ENCODE measurements around the gene ACCSL.

The ACCSL gene

DNA sequence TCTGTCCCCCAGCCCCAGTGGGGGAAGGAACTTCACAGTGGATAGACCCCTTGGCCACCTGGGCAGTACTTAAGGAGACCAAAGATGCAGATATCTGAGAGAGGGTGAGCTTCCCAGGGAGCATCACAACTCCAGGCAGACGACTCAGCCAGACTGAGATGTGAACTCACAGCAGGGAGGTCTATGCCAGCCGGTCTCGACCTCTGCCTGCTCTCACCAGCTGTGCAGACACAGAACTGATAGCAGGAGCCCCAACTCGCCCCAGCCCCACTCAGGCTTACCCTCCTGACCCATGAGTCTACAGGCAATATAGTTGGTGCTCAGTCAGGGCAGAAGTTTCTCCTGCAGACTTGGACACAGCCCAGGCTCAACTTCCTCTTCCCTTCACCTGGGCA is 29.7 kb upstream of the ACCSL start:
- no peak for DNase-seq (ENCODE audit: low read depth in 1 of 2, low spot score in 1 of 2)

DNA sequence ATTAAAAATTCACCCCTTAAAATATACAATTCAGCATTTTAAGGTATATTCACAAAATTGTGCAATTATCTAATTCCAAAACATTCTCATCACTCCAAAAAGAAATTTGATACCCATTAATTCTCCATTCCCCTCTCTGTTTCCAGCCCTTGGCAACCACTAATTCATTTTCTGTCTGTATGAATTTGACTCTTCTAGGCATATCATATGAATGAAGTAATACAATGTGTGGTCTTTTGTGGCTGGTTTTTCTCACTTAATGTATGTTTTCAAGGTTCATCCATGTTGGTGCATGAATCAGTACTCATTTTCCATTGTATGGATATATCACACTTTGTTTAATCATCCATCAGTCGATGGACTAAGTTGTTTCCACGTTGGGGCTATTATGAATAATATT is 29.0 kb upstream of the ACCSL start:
- DNase-seq (ENCODE audit: low read depth in 1 of 2, low spot score in 1 of 2): no peak

DNA sequence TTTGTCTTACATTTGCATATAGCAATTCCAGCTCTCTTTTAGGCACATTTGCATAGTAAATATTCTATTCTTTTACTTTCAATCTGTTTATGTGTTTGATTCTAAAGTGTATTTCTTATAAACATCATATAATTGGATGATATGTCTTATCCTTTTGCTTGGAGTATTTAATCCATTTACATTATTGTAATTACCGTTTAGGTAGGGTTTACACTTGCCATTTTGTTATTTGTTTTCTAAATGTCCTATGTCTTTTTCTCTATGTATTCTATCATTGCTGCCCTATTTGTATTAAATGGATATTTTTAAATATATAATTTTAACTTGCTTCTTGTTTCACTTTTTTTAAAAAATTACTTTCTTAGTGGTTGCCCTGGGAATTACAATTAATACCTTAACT is 22.8 kb upstream of the ACCSL start:
- no peak for DNase-seq (ENCODE audit: low read depth in 1 of 2, low spot score in 1 of 2)

DNA sequence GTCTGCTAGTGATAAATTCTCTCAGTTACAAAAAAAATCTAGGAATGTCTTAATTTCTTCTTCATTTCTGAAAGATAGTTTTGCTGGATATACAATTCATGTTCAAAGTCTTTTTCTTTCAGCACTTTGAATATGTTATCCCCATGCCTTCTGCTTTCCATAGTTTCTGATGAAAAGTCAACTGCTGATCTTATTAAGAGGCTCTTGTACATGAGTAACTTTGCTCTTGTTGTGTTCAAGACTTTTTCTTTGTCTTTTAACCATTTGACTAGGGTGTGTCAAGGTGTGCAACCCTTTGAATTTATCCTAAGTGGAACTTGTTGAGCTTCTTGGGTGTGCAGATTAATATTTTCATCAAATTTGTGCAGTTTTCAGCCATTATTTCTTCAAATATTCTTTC is 22.1 kb upstream of the ACCSL start:
- no peak for DNase-seq (ENCODE audit: low read depth in 1 of 2, low spot score in 1 of 2)

DNA sequence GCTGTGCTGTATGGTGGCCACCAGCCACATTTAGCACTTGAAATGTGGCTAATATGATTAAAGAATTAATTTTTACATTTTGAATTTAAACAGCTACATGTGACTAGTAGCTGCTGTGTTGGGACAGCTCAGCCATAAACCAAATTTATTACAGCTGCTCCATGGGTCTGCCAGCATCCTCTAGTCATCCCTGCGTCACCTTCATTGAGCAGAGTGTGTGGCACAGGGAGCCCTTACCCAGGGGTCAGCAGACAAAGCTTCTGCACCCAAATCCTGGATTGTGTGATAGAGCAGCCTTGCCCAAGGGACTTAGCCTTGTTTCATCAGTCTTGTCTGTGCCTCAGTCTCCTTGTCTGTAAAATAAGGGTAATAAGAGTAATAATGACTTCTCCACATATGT is 19.4 kb upstream of the ACCSL start:
- no peak for DNase-seq (ENCODE audit: low read depth in 1 of 2, low spot score in 1 of 2)

DNA sequence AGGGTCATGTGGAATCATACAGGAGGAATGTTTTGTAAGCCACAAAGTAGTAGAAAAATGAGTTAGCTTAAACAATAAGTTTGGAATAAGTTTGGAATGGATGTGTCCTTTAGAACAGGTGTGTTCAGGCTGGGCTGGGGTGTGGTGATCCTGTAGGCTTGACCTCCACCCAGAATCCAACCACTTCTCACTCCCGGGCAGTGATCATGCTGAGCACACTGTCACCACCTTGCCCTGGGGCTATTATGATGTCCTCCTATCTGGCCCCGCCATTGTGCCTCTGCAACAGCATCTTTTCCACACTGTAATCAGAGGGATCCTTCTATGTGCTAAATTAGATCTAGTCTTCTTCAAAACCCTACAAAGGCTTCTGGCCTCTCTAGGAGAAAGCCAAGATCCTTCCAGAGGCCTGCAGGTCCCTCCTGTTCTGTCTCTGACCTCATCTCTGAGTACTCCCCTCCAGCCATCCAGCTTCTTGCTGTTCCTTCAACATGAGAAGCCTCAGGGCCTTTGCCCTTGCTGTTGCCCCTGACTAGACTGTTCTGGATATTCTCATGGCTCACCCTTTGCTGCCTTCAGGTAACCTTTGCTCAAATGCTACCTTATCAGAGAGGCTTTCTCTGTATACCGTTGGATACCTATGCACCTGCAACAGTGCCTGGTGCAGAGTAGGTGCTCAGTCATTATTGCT is 18.8 kb upstream of the ACCSL start:
- DNase-seq (ENCODE audit: low read depth in 1 of 2, low spot score in 1 of 2): no peak

DNA sequence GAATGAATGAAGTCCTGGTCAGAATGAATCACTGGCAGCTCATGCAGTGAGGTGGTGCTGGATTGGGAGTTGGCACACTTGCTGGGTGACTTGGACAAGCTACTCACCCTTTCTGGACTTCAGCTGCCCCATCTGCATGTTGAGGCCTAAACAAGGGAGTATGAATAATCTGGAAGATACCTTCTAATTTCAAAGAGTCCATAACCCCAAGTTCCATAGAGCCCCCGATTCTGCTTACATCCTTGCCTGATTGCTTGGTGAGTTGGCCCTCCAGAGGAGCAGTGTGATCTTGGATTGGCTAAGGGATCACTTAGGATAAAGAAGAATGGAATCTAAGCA is 18.3 kb upstream of the ACCSL start:
- no peak for DNase-seq (ENCODE audit: low read depth in 1 of 2, low spot score in 1 of 2)

DNA sequence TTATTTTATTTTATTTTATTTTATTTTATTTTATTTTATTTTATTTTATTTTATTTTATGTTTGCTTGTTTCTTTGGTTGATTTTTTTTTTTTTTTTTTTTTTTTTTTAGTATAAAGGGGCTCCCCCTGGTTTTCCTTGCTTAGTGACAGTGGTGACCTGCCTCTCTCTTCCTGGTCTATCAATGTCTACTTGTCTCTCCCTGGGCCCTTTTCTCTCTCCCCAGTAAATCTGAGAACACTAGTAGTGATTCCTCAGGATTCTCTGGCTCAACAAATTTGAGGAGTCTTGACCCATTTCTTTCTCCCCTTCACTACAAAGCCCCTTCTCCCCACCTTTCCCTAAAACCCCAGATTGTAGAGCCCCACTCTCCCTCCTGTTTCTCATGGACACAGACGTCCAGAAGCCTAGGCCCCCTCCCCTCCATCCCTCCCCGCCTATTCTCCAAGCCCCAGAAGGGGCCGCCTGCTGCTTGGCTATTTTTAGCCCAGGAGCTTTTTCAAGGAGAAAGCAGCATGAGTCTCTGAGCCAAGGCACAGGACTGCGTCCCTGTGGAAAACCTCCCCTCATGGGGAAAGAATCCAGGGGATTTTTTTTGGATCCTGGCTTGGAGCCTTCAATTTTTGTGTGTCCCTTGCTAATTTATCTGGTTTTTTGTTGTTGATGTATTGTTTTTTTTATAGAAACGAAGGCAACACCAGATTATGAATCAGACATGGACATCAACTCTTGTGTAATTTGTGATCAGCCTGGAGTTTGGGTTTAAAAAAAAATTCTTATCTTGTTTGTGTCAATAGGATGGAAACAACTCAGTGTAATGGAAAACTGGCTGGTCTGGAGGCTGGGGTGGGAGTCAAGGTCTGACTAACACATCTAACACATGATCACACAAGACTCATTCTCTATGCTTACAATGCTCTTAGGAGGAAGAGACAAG is 17.5 kb upstream of the ACCSL start:
- no peak for DNase-seq (ENCODE audit: low read depth in 1 of 2, low spot score in 1 of 2)

DNA sequence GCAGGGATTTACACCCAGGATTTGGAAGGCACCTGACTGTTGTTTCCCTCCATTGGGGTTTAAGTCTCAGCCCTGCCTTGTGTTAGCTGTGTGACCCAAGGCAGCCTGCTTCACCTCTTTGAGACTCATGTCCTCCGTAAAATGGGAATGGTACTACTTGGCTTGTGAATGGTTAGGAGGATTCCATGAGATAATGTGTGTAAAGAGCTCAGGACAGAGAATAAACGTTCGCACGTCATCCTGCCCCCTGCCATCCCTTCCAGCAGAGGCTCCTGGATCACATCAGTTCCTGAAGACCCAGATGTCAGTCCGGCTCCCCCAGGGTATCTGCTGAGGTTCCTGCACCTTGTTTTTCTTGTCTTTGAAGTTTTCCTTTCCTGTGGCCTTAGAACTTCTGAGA is 16.8 kb upstream of the ACCSL start:
- no peak for DNase-seq (ENCODE audit: low read depth in 1 of 2, low spot score in 1 of 2)

DNA sequence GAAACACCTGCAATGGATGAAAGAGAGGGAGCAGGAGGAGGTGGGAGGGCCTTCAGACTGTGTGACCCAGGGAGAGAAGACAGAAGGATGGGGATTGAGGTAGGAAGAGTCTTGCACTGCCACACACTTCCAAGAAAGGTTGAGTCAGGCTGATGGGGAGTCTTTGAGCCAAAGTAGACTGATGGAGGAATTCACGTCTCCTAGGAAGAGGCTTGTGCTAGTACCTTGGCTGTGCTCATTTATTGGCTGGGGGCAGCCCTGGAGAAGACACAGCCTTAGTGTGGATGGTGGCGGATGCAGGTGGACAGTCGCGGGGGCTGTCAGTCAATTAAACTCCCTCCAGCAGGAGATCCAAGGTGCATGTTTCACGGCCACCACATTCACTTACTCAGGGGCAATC is 16.2 kb upstream of the ACCSL start:
- DNase-seq (ENCODE audit: low read depth in 1 of 2, low spot score in 1 of 2): no peak

DNA sequence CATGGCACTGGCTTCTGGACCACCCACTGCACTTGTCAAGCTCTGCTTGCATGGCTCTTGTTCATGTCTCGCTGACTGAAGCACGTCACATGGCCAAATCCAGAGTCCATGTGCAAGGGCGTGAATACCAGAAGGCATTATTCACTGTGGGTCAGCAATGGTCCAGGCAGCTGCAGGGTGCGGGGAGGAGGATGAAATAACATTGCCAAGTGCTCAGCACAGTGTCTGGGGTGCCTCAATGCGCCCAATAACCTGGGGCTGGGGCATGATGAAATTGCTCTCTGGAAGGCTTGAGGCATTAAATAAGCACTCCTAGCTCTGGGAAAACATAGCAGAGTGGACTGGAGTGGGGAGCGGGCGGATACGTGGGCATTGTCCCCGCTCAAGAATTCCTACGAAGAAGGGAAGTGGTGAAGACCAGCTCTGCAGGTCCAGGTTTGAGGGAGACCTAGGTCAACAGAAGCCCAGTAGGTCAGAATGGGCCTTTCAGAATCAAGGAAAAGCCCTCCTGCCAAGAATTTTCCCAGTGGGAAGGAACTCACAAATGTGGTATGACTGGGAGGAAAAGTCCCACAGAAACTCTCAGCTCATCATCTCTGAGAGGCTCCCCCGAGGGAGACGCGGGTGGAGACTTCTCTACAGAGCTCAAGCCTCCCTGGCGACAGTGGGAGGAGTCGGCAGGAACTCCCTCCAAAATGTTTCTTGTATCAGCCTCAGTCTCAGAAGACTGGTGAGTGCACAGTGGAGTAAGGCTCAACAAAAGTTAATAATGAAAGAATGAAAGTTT is 15.3 kb upstream of the ACCSL start:
- no peak for DNase-seq (ENCODE audit: low read depth in 1 of 2, low spot score in 1 of 2)

DNA sequence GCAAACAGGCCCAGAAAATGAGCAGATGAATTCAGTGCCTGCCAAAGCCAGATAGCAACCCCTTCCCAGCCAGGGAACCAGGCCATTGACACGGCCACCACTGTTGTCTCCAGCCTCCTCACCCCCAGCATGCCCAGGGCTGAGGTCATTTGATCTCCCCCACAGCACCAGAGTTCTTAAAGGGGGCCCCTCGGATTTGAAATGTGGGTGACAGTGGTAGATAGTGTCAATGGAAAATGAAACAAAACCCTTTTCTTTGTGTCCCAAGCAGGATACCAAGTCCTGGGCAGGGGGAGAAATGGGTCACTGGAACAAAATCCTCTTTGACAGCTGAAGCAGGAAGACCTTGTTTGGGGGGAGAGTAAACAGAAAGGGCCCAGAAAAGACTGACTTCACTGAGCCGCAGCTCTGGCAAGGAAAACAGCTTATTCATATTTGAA is 14.3 kb upstream of the ACCSL start:
- DNase-seq (ENCODE audit: low read depth in 1 of 2, low spot score in 1 of 2): no peak

DNA sequence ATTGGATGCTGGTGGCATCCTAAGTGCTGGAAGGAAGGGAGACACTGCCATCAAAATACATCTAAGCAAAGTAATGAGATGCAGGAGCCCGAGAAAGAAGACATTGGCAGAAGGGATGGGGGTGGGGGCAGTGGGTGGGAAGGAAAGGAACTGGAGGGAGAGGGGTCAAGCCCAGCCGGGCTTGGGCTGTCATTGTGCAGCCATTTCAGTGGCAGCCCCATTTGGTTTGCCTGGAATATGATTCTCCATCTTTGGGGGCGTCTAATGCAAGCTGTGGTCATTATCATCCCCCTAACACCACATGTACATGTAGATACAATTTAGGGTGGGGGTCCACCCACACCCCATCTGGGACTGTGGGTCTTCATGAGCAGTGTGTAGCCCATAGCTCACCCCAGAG is 13.9 kb upstream of the ACCSL start:
- DNase-seq (ENCODE audit: low read depth in 1 of 2, low spot score in 1 of 2): no peak

DNA sequence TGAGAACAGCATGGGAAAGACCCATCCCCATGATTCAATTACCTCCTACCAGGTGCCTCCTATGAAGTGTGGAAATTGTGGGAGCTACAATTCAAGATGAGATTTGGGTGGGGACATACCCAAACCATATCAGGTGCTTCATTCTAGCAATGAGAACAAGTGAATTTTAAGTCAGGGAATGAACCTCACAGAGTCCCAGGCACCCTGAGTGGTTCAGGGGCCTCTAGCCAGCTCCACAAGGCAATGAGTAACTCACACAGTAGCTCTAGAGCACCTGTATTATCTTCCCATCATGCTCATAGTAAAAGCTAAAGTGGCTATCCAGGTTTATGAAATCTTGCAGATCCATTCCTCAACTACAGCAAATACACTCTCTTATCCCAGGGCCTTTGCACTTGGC is 13.1 kb upstream of the ACCSL start:
- no peak for DNase-seq (ENCODE audit: low read depth in 1 of 2, low spot score in 1 of 2)

DNA sequence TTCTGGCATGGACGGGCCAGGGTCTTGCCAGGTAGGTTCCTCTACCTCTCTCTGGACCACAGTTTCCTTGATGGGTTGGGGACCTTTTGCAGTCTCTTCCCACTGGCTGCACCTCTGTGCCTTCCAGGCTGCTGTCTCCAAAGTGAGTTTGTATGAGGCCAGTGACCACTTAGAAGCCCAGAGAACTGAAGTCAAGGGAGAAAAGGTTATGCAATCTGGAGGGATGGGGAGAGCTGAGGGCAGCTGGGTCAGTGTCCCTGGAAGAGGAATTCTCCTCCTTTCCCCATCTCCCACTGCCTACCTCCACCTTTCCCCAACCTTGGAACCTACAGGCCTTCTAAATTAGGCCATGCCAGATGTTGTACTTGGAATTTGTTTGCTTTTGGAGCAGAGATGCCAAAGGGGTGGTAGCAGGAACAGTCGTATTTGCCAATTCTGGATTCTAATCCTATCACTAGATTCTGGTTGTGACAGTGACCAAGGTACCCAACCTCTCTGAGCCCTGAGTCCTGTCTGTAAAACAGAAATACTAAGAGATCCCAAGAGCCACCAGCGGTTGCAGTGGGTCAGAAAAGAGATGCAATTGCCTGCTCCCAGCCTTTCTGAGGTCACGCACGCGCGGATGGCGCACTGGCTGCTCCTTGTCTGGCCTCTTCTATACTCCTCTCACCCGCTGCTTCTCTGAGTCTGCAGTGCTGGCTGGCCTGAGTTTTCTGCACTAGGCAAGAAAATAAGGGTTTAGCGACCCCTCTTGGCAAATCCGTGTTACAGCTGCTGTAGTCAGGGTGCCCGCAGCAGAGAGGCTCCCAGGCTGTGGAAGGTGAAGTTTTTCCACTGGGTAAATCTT is 10.7 kb upstream of the ACCSL start:
- DNase-seq (ENCODE audit: low read depth in 1 of 2, low spot score in 1 of 2): no peak

DNA sequence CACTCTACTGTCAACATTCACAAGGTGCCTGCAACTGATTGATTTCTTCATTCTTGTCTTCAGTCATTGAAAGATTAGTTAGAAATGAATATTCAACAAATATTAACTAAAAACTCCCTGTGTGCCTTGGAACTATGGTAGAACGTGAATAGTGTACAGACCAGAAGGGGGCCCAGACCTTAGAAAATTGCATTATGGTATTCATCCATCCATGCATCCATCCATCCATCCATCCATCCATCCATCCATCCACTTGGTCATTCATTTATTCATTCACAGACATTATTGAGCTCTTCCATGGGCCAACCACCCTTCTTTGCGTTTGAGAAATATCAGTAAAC is 10.2 kb upstream of the ACCSL start:
- no peak for DNase-seq (ENCODE audit: low read depth in 1 of 2, low spot score in 1 of 2)

DNA sequence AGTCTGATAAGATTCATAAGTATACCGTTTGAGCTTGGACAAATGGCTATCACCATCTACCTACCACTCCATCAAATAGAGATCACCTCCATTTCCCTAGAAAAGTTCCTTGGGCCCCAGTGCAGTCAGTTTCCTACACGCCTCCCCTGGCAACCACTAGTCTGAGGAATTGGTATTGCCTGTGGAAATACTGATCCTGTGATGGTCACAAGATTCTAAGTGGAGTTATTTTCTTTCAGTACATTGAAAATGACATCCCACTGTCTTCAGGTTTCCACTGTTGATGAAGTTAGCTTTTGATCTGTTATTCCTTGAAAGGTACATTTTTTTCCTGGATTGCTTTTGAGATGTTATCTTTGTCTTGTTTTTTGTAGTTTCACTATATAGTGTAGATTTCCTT is 4.6 kb upstream of the ACCSL start:
- DNase-seq (ENCODE audit: low read depth in 1 of 2, low spot score in 1 of 2): no peak

DNA sequence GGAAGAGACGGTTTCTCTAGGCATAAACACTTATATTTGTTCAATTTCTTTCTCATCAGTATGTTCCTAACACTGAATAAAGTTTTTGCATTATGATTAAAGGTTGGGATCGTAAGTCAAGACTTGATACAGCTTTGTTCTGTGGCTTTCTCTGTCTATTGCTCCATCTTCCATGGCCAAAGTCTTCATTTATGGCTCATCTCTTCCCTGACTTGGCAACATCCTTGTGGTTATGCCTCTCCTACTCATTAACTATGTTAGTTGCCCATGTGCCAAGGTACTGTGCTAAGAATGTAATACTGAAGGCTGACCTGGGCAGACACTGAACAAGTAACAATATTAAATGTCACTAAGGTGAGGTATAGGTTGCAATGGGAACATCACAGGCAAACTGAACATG is 1.6 kb upstream of the ACCSL start:
- no peak for DNase-seq (ENCODE audit: low read depth in 1 of 2, low spot score in 1 of 2)

DNA sequence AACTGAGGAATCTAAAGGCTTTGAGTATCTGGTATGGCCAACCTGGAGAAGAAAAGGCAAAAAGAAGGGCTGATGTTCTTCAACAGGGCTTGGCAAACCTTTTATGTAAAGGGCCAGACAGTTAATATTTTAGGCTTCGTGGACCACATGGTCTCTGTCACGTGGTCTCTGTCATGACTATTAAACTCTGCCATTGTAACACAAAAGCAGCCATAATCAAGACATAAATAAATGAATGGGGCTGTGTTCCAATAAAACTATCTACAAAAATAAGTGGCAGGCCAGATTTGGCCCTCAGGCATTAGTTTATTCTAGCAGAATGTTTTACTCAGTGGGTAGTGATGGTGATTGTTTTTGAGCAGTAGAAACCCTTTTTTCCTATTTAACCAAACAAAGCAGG is 483 bp upstream of the ACCSL start:
- DNase-seq (ENCODE audit: low read depth in 1 of 2, low spot score in 1 of 2): no peak

DNA sequence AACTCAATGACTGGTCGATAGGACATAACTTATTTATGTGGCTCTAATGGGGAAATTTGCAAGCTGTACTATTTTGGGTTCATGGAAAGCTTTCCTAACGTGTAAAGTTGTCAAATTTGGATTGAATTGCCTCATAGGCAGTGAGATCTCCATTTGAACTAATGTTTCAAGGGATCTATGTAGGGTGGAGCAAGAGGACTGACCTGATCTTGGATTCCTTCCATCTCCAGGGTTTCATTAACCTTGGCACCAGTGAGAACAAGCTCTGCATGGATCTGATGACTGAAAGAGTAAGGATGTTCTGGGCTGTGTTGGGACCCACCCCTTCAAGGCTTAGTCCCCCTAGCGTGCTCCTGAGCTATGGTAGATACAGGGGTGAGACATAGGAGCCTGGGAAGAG is 2.1 kb downstream of the ACCSL start:
- no peak for DNase-seq (ENCODE audit: low read depth in 1 of 2, low spot score in 1 of 2)

DNA sequence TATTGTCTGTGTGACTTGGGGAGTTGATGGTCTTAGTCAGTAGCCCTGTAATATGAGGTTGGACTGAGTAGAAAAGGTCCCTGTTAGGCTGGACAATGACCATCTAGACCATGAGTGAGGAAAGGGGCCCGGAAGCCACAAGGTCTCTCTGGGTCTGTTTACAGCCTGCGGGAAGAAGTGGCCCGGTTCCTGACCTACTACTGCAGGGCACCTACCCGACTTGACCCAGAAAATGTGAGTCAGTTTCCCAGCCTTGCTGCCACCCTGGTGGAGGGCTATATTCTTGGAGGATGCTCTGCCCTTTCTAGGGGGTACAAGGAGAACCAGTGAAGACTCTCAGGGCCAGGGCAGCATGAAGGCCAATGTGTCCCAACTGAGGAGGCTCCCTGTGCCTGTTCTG is 3.4 kb downstream of the ACCSL start:
- no peak for DNase-seq (ENCODE audit: low read depth in 1 of 2, low spot score in 1 of 2)

Data from stimulated activated CD4-positive, alpha-beta T cell treated with anti-CD3 and anti-CD28 coated beads, Interleukin-15, amount 100 ng/mL, for 1 hour (primary cell).